ENCODE data around the gene RTP2. TPM values are rescaled to one million over a fixed set of nuclear protein-coding genes. Genes with fewer than 3 reads are reported as not detected.

The RTP2 gene
- total and polyA plus RNA-seq, 2 of the 4 experiments (the other 2 are of a cell fraction) = not detected

DNA sequence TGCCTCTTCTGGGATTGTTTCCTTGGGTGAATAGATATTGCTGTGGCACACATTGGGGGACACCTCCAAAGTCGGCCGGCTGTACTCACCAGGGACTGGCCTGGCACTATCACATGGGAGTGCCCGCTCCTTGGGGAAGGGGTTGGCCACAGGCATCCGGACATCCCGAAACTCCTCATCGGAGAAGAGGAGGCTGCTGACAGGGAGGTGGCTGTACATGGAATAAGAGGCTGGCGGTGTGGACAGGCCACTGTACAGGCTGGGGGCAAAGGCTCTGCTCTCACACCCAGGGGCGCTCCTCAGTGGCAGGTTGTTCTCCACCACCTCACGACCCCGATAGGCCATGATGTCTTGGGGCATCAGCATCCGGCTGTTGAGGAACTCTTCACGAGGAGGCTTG is 27.2 kb upstream of the RTP2 start:
- dilution Hi-C loops (cut with HindIII; ENCODE audit: low sequenced_read_pairs, unreplicated experiment) = loop anchor here (25.0 kb wide), 1 partner anchor 583 kb away; no protein-coding TSS in a partner anchor
- Histone ChIP-seq H4K8ac (ENCODE audit: low read depth in 2 of 2, low read length in 2 of 2) (no peak overlapping the region), H3K27ac (ENCODE audit: insufficient read depth, low read length) (no peak overlapping the region), H2AK9ac (replicated peaks; ENCODE audit: low read depth, low read length, poor library complexity) (peak overlapping the region; percentile 35), H2AK5ac (ENCODE audit: low read depth, low read length) (no peak overlapping the region), H3K14ac (replicated peaks; ENCODE audit: low read depth, low read length) (no peak overlapping the region), H3K18ac (ENCODE audit: low read depth, low read length) (no peak overlapping the region), H3K9me1 (ENCODE audit: insufficient read depth, low read length) (peaks cover 8% of the 10 kb centered on the region), H4K91ac (ENCODE audit: insufficient read depth, low read depth, low read length) (no peak overlapping the region), H3K27me3 (ENCODE audit: control insufficient read depth, insufficient read depth, low read length) (no peaks in the 10 kb centered on the region), H2AFZ (replicated peaks; ENCODE audit: low read length, poor library complexity) (no peak overlapping the region), H3K9me3 (ENCODE audit: control insufficient read depth, insufficient read depth, low read length) (no peaks in the 10 kb centered on the region), H2BK120ac (ENCODE audit: low read depth, low read length) (no peak overlapping the region), H3K4me1 (ENCODE audit: control insufficient read depth, insufficient read depth, low read length) (no peaks in the 10 kb centered on the region), H3K23ac (ENCODE audit: low read depth, low read length) (no peak overlapping the region), H3K56ac (ENCODE audit: extremely low read depth, insufficient read depth, low read length) (no peak overlapping the region), H2BK20ac (ENCODE audit: low read depth, low read length) (no peak overlapping the region), H4K5ac (ENCODE audit: low read depth, low read length) (no peak overlapping the region), H4K20me1 (ENCODE audit: insufficient read depth, low read length) (peaks cover 14% of the 10 kb centered on the region), H2BK5ac (ENCODE audit: low read depth, low read length, poor library complexity, severe bottlenecking) (no peak overlapping the region), H3K4me3 (ENCODE audit: insufficient read depth, low read depth, low read length) (no peak overlapping the region), H3K9ac (ENCODE audit: low read depth, low read length) (no peak overlapping the region), H3K4me2 (ENCODE audit: low read depth, low read length) (no peak overlapping the region), H3K79me1 (ENCODE audit: low read depth in 1 of 2, low read length in 2 of 2) (peaks cover 26 to 32% of the 10 kb centered on the region in 2 experiments), H2BK15ac (ENCODE audit: low read depth, low read length) (no peak overlapping the region), H3K4ac (ENCODE audit: low read depth, low read length) (no peak overlapping the region), H3K36me3 (ENCODE audit: control insufficient read depth, insufficient read depth, low read length) (peaks cover 76% of the 10 kb centered on the region)
- BruUV-seq (replicated peaks) = no TSS peak
- CTCF ChIA-PET = no interaction called here
- DNase-seq = no peak
- intact Hi-C loops (cut with micrococcal nuclease) = no loop called here
- no peak for TF ChIP-seq MAFK (IDR thresholded peaks at IDR 0.05; ENCODE audit: low read depth, low read length)
- no peak for TF ChIP-seq MAZ (IDR thresholded peaks at IDR 0.05; ENCODE audit: borderline replicate concordance, low read depth, low read length)
- no peak for TF ChIP-seq FOS (IDR thresholded peaks at IDR 0.05; ENCODE audit: low read depth, low read length)
- TF ChIP-seq, protein P1, sequence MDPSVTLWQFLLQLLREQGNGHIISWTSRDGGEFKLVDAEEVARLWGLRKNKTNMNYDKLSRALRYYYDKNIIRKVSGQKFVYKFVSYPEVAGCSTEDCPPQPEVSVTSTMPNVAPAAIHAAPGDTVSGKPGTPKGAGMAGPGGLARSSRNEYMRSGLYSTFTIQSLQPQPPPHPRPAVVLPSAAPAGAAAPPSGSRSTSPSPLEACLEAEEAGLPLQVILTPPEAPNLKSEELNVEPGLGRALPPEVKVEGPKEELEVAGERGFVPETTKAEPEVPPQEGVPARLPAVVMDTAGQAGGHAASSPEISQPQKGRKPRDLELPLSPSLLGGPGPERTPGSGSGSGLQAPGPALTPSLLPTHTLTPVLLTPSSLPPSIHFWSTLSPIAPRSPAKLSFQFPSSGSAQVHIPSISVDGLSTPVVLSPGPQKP (IDR thresholded peaks at IDR 0.05; ENCODE audit: borderline replicate concordance, low read depth, low read length) = no peak
- TF ChIP-seq RCOR1 (IDR thresholded peaks at IDR 0.05; ENCODE audit: insufficient replicate concordance, low read length) = no peak
- TF ChIP-seq BHLHE40 (IDR thresholded peaks at IDR 0.05; ENCODE audit: low read depth, low read length) = no peak
- TF ChIP-seq SMC3 (IDR thresholded peaks at IDR 0.05; ENCODE audit: low read depth, low read length) = no peak
- TF ChIP-seq POLR2A (IDR thresholded peaks at IDR 0.05; ENCODE audit: low read depth, low read length) = no peak
- no peak for TF ChIP-seq CEBPB (IDR thresholded peaks at IDR 0.05; ENCODE audit: low read depth, low read length)
- no peak for TF ChIP-seq MXI1 (IDR thresholded peaks at IDR 0.05; ENCODE audit: borderline replicate concordance, low read depth, low read length)
- 100% methylated on average over 2 of the region's 12 CpGs; no CpG with 5 or more reads in 1 of the 2 experiments for WGBS, 2 experiments (ENCODE audit: extremely low coverage in 2 of 2, insufficient read length in 1 of 2)
- in situ Hi-C loops (cut with MboI; ENCODE audit: low sequenced_read_pairs) = loop anchor here (25.0 kb wide), 4 partner anchors 683 to 1033 kb away; no protein-coding TSS in a partner anchor
- POLR2A ChIA-PET (ENCODE audit: unreplicated experiment) = no interaction called here
- ATAC-seq (ENCODE audit: low read depth) = no peak
